Mucosa of gallbladder (tissue), 1 donor: ENCODE measurements around the gene GFM1. TPM values are rescaled to one million over a fixed set of nuclear protein-coding genes. Genes with fewer than 3 reads are reported as not detected.

Source experiments
- DNase-seq: peaks from one replicate; pipeline ENCODE4 v3.0.0-alpha.2; 2020; ENCODE audit warnings: low spot score
- total RNA-seq: library from RNA; stranded (reverse); gene quantifications from one replicate; pipeline ENCODE4 v1.2.1, GENCODE V29; 2021
- donor health status: DM: no; HTN: no; CAD: no.

GFM1 gene
- total RNA-seq = 33.5 TPM

- DNase-seq = peak; percentile 94
Measured at GRCh38 chr3:158644345-158644908, at the start of gene GFM1. TSS of gene GFM1 (plus strand) at chr3:158644527. CDS start at chr3:158644635, 108 bp downstream.

- DNase-seq = no peak
Measured at GRCh38 chr3:158600787-158601186, 43.5 kb upstream of the GFM1 start.

- no peak for DNase-seq
Measured at GRCh38 chr3:158602227-158602626, 42.1 kb upstream of the GFM1 start.

GRCh38 chr3:158617982-158618875 is 26.1 kb upstream of the GFM1 start:
- no peak for DNase-seq

- DNase-seq = no peak
Measured at GRCh38 chr3:158625881-158626280, 18.4 kb upstream of the GFM1 start.

- DNase-seq = no peak
Measured at GRCh38 chr3:158631981-158632380, 12.3 kb upstream of the GFM1 start.

- no peak for DNase-seq
Measured at GRCh38 chr3:158640646-158641045, 3.7 kb upstream of the GFM1 start.

- no peak for DNase-seq
Measured at GRCh38 chr3:158642005-158642404, 2.3 kb upstream of the GFM1 start.

- no peak for DNase-seq
Measured at GRCh38 chr3:158642474-158643210, 1.7 kb upstream of the GFM1 start.

- no peak for DNase-seq
Measured at GRCh38 chr3:158649791-158650190, 5.5 kb downstream of the GFM1 start.

GRCh38 chr3:158651192-158651591 is 6.9 kb downstream of the GFM1 start:
- DNase-seq = no peak

- DNase-seq = no peak
Measured at GRCh38 chr3:158652463-158652862, 8.1 kb downstream of the GFM1 start.

- no peak for DNase-seq
Measured at GRCh38 chr3:158658889-158659288, 14.6 kb downstream of the GFM1 start.

GRCh38 chr3:158659454-158660237 is 15.3 kb downstream of the GFM1 start:
- DNase-seq = peak; percentile 51

- DNase-seq = no peak
Measured at GRCh38 chr3:158660711-158661110, 16.4 kb downstream of the GFM1 start.

GRCh38 chr3:158663246-158663645 is 18.9 kb downstream of the GFM1 start:
- no peak for DNase-seq

- DNase-seq = no peak
Measured at GRCh38 chr3:158663832-158664231, 19.5 kb downstream of the GFM1 start.

- DNase-seq = no peak
Measured at GRCh38 chr3:158666416-158666815, 22.1 kb downstream of the GFM1 start.

GRCh38 chr3:158668506-158668905 is 24.2 kb downstream of the GFM1 start:
- no peak for DNase-seq

- DNase-seq = no peak
Measured at GRCh38 chr3:158671821-158672214, 27.5 kb downstream of the GFM1 start.

GRCh38 chr3:158672215-158673176 is 28.2 kb downstream of the GFM1 start, which contains the start of gene LXN:
TSS of gene LXN (minus strand) at chr3:158672648. CDS start at chr3:158672478, 170 bp downstream.
- DNase-seq = peak; percentile 89
